ENCODE results near the gene CCDC77.

GRCh38 chr12:386651-387050 is 14.8 kb upstream of the CCDC77 start:
- TF ChIP-seq CTCF (IDR thresholded peaks at IDR 0.05; ENCODE audit: low read length) = no peak
- no peak for TF ChIP-seq EZH2 (IDR thresholded peaks at IDR 0.05; ENCODE audit: borderline replicate concordance, low read length)

All from OCI-LY1 (cell line).